Fibroblast of mammary gland (primary cell): ENCODE results near the gene MARCHF3.
A peak's percentile ranks its signal among the peaks of the same experiment; 100 is the strongest.

ENCODE experiments used
- DNase-seq: peaks from one replicate; pipeline ENCODE4 v3.0.0-alpha.2; 2010; ENCODE audit warnings: low read depth
- H3K4me3 ChIP-seq: 2 replicates; pipeline ENCODE4 v1.5.1; 2011; ENCODE audit warnings: low read depth, mild to moderate bottlenecking, low read length, moderate library complexity; ENCODE audit not compliant: control insufficient read depth
- TF ChIP-seq, protein P1 (sequence below): conservative IDR thresholded peaks from 2 replicates; pipeline ENCODE4 v1.5.1; 2011; ENCODE audit warnings: low read depth, low read length, inconsistent platforms; ENCODE audit not compliant: control insufficient read depth, insufficient read depth

MARCHF3 gene

DNA sequence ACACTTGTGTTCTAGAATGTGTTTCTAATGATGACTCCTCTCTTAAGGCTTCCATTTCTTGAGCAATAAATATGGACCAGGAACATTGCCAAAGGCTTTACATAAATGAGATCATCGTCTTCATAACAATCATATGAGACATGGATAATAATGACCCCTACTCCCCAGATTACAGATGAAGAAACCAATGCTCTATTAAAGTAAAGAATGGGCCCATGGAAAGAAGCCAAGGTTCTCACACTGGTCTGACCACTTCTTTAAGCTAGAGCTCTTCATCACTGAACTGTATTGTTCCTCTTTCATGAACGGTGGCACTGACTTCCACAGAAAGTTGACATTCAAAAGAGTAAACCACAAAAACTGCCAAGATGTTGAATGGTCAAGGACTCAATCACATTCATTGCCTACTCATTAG is 65.3 kb downstream of the MARCHF3 start:
- TF ChIP-seq, protein P1, sequence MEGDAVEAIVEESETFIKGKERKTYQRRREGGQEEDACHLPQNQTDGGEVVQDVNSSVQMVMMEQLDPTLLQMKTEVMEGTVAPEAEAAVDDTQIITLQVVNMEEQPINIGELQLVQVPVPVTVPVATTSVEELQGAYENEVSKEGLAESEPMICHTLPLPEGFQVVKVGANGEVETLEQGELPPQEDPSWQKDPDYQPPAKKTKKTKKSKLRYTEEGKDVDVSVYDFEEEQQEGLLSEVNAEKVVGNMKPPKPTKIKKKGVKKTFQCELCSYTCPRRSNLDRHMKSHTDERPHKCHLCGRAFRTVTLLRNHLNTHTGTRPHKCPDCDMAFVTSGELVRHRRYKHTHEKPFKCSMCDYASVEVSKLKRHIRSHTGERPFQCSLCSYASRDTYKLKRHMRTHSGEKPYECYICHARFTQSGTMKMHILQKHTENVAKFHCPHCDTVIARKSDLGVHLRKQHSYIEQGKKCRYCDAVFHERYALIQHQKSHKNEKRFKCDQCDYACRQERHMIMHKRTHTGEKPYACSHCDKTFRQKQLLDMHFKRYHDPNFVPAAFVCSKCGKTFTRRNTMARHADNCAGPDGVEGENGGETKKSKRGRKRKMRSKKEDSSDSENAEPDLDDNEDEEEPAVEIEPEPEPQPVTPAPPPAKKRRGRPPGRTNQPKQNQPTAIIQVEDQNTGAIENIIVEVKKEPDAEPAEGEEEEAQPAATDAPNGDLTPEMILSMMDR, result no peak
- H3K4me3 ChIP-seq, result no peak overlapping the region
- DNase-seq, result peak; percentile 98

DNA sequence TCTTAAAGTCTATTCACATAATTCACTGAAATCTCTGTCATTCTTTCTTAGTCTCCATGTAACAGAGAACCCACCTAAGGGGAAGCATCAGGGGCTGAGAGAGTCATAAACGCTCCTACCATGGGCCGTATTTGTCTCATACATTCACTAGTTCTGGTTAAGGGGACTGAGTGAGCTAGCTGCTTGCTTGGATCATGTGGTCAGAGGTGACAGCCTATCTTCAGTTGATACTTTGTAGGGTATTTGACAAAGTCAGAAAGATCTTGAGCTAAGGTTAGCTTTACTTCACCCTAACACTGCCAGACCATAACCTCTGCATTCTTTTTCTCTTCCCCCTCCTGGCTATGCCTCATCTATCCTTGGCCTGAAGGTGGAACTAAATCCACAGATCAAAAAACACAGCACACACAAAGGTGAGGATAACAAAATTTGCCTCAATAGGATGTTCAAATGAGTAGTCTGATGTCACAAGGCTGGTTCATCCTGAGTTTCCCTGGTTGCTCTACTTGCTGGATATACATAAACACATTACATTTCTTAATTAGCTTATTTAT is 66.5 kb downstream of the MARCHF3 start:
- H3K4me3 ChIP-seq, result no peak overlapping the region
- DNase-seq, result no peak

DNA sequence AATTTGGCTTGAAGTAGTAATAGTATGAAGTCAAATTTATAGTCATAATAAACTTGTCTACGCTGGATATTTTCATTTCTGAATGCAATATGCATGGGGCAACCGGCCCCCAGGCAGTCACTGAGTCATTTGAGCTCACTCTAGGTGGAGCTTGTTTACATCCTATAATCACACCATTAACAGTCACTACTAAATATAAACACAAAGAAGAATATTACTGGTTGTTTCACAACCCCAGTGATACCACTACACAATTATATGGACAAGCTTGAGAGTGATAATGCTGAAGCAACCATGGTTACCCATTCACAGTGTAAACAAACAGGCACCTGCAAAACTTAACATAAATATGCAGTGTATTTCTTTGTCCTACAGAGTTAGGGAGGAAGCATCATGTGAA is 68.7 kb downstream of the MARCHF3 start:
- TF ChIP-seq, protein P1, result no peak
- peak; percentile 55 for DNase-seq
- no peak overlapping the region for H3K4me3 ChIP-seq

More for the DNA sequence above, 66.5 kb downstream of the MARCHF3 start:
- TF ChIP-seq, protein P1, result no peak

DNA sequence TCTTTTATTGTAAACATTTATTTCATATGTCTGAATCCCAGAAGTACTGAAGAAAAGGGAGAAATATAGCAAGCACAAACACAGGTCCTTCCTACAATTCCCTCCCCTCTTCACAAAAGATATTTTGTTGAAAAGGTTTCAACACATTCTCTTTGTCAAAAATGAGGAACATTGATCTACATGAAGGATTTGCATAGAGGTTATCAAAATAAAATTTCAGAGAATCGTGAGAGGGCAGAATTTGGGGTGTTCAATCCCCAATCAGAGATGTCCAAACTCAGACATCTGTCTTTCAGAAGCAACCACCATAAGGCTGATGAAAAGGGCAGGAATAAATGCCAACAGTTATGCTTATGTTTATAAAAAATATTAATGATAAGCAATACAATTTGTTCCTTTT is 69.2 kb downstream of the MARCHF3 start:
- DNase-seq, result no peak
- TF ChIP-seq, protein P1, result no peak
- H3K4me3 ChIP-seq, result no peak overlapping the region

DNA sequence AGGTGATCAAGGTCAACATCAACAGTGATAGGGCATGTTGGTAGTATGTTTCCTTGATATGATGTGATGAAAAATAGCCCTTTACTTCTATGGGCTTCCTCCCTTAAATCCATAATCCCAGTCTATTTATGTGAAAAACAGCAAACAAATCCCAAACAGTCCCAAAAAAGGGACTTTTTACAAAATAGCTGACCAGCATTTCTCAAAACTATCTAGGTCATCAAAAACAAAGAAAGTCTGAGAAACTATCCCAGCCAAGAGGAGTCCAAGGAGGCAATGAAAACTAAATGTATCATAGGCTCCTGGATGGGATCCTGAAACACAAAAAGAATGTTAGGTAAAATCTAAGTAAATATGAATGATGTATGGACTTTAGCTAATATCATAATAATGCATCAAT is 71.2 kb downstream of the MARCHF3 start:
- TF ChIP-seq, protein P1, result no peak
- no peak overlapping the region for H3K4me3 ChIP-seq
- no peak for DNase-seq

DNA sequence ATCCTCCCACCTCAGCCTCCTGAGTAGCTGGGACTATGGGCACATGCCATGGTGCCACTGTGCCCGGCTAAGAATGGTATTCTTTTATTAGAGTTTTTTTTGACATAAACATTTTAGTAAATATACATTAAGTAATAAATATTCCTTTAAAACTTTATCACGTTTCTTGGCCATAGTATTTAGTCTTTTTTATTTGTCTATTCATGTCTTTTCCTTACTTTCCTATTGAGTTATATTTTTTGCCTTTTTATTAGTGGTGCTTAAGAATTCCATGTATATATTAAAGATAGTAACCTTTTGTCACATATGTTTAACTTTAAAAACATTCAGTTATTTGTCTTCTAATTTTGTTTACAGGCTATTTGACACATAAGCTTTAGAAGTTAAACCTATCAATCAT is 73.4 kb downstream of the MARCHF3 start:
- DNase-seq, result no peak
- no peak overlapping the region for H3K4me3 ChIP-seq
- TF ChIP-seq, protein P1, result no peak

DNA sequence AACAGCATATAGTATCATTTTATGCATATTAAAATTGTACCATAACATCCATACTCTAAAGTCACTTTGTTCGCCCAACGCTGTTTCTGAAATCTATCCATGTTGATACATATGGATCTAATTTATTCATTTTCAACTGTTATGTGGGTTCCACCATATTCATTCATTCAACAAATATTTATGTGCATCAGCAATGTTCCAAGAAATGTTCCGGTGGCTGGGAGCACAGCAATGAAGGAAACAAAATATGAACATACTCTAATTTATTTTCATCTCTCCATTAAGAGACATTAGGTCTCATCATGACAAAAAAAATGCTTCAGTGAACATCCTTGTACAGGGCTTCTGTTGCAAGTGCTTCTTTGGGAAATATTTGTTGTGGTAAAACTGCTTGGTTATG is 75.4 kb downstream of the MARCHF3 start:
- DNase-seq, result peak; percentile 82
- H3K4me3 ChIP-seq, result no peak overlapping the region
- TF ChIP-seq, protein P1, result no peak
